ENCODE measurements around the gene DNAJC2.

DNA sequence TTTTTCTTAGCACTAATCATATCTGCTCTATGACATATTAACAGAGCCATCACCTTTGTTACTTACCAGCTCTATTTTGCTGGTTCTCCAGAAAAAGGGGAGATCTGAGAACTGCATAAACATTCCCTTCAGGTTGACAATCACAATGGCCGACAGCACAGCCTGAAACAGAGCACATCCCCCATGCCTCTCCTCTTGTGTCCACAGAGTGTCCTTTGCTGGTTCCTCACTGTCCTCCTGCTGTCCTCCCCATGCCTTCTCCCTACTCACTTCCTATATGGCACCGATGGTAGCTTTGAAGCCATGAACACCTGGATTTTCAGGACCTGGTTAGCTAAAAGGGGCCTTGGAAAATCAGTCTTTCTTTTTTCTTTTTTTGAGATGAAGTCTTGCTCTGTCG lies 44.7 kb upstream of the DNAJC2 start:
- TF ChIP-seq, protein P1, sequence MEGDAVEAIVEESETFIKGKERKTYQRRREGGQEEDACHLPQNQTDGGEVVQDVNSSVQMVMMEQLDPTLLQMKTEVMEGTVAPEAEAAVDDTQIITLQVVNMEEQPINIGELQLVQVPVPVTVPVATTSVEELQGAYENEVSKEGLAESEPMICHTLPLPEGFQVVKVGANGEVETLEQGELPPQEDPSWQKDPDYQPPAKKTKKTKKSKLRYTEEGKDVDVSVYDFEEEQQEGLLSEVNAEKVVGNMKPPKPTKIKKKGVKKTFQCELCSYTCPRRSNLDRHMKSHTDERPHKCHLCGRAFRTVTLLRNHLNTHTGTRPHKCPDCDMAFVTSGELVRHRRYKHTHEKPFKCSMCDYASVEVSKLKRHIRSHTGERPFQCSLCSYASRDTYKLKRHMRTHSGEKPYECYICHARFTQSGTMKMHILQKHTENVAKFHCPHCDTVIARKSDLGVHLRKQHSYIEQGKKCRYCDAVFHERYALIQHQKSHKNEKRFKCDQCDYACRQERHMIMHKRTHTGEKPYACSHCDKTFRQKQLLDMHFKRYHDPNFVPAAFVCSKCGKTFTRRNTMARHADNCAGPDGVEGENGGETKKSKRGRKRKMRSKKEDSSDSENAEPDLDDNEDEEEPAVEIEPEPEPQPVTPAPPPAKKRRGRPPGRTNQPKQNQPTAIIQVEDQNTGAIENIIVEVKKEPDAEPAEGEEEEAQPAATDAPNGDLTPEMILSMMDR (conservative IDR thresholded peaks at IDR 0.05; ENCODE audit: low read length), result no peak
- no peak for TF ChIP-seq EZH2phosphoT487 (IDR thresholded peaks at IDR 0.05; ENCODE audit: borderline replicate concordance, low read depth, low read length)

Measured in OCI-LY7 (cell line).